GM18519 (cell line): Measurements from ENCODE around the gene RASIP1.

ENCODE experiments used
- ATAC-seq: cut with Tn5 transposase; IDR thresholded peaks from one replicate; pipeline ENCODE4 v1.9.1; 2021; ENCODE audit warnings: mild to moderate bottlenecking, moderate library complexity; ENCODE audit not compliant: unreplicated experiment, low FRiP score

The RASIP1 gene

DNA sequence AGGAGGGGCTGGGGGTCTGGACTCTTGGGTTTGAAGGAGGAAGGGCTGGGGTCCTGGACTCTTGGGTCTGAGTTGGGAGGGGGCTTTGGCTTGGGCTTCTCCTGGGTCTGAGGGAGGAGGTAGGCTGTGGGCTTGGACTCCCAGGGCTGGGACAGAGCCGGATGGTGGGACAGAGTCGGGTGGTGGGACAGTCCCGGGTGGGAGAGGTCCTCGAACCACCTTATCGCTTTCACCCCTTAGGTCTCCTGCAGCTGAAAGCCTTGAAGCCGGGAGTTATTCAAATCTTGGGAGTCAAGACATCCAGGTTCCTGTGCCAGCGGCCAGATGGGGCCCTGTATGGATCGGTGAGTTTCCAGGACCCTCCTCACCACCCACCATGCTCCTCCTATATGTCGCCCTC lies 16.3 kb upstream of the RASIP1 start:
- ATAC-seq, result no peak

DNA sequence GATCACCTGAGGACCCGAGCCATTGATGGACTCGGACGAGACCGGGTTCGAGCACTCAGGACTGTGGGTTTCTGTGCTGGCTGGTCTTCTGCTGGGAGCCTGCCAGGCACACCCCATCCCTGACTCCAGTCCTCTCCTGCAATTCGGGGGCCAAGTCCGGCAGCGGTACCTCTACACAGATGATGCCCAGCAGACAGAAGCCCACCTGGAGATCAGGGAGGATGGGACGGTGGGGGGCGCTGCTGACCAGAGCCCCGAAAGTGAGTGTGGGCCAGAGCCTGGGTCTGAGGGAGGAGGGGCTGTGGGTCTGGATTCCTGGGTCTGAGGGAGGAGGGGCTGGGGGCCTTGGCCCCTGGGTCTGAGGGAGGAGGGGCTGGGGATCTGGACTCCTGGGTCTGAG lies 15.8 kb upstream of the RASIP1 start:
- no peak for ATAC-seq

DNA sequence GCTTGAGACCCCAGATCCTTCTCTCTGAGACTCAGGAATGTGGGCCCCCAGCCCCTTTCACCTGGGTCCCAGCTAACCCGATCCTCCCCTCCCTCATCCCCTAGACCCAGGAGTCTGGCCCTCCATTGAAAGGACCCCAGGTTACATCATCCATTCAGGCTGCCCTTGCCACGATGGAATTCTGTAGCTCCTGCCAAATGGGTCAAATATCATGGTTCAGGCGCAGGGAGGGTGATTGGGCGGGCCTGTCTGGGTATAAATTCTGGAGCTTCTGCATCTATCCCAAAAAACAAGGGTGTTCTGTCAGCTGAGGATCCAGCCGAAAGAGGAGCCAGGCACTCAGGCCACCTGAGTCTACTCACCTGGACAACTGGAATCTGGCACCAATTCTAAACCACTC lies 15.4 kb upstream of the RASIP1 start:
- ATAC-seq, result no peak

DNA sequence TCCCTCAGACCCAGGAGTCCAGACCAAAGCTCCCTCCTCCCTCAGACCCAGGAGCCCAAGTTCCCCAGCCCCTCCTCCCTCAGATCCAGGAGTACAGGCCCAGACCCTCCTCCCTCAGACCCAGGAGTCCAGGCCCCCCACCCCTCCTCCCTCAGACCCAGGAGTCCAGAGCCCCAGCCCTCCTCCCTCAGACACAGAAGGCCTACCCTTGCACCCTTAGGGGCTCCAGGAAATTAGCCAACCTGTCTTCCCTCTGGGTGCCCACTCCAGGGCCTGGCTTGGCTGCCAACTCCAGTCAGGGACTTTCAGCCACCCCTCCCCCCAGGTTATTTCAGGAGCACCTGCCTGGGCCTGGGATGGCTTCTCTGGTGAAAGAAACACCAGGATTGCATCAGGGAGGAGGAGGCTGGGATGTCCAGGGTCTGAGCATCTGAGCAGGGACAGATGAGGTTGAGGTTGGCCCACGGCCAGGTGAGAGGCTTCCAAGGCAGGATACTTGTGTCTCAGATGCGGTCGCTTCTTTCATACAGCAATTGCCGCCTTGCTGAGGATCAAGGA lies 14.8 kb upstream of the RASIP1 start, which contains the start of gene FGF21:
Gene FGF21 (plus strand): TSS at position 441 of the 558 bp plus-strand sequence. CDS start 713 bp downstream, outside the sequence.
- no peak for ATAC-seq

DNA sequence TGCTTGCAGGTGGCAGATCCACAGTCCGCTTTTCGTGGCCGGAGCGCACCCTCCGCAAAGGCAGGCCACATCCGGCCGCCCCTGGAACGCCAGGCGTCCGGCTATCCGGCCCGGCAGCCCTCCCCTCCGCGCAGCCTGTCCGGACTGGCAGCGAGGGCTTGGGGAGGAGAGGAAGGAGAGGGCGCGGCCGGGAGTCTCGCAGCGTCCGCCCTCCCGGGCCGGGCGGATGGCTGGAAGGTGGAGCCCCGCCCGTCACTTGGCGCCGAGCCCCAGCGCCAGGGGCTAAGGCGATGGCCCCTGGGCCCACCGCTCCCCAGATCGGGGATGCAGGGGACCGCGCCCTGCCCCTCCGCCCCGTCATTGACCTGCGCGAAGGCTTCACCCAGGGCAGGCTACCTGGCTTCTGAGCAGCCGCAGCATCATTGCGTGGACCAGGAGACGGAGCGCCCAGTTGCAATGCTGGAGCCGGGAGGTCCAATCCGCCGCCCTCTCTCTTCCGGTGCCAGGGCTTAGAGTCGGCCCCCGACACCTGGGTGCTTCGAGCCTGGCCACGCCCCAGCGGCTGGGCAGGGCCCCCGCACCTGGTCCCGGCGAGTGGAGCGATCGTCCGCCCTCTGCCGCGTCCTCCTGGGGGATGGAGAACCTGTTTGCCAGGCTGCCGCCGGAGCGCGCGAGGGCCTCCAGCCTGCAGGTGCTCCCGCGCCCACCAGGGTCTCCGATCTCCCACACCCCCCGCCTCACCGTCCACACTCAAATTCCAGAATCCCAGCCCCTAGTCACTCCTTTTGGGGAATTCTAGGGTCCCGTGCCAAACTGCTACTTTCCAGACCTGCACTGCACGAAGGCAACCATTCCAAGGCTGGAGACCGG lies 12.3 kb upstream of the RASIP1 start, which contains the start of gene FUT1:
Gene FUT1 (minus strand): TSS at position 146 of the 870 bp plus-strand sequence. CDS start 1,360 bp downstream, outside the sequence.
- ATAC-seq, result no peak

DNA sequence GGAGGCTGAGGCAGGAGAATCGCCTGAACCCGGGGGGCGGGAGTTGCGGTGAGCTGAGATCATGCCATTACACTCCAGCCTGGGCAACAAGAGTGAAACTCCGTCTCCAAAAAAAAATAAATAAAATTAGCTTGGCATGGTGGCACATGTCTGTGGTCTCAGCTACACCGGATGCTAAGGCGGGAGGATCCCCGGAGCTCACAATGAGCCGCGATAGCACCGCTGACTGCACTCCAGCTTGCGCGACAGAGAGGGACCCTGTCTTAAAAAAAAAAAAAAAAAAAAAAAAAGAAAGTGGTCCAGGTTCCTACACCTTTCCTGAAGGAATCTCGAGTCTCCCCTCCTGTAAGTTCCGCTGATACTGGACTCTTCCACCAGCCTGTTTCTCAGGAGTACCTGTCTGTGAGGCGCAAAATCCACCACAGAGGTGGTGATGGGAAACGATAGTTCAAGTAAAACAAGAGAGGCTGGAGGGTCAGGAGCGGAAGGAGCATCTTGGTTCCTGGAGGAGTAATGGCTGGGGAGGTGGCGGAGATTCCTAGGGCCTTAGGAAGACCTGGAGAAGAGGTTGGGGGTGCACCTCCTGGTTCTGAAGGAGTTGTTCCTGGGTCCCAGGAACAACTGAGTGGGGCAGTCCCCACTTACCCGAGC lies 11.6 kb upstream of the RASIP1 start:
- ATAC-seq, result no peak

DNA sequence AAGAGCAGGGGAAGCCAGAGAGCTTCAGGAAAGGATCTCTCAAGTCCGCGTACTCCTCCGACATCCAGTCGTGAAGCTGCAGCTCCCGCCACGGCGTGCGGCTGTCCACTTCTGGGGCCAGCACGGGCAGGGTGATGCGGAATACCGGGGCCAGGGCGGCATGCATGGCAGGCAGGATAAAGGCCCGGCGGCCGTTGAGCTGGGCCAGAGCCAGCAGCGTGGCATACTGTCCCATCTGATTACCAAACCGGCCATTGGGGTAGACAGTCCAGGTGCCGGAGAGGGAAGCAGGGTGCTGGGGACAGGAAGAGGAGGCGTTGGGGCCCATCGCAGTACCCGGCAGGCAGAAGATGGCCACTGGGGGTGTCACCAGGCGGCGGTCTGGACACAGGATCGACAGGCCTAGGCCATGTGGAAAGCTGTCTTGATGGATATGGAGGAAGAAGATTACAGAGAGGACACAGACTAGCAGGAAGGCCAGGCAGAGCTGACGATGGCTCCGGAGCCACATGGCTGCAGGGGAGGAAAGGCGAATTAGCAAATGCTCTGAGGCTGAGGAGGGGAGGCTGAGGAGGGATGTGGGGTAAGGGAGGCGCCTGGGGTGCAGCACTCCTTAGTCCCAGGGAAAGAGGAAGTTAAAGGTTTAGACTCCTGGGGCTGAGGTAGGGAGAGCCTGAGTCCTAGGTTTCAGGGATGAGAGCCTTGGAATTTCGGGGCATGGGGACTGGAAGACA lies 10.5 kb upstream of the RASIP1 start:
- no peak for ATAC-seq

DNA sequence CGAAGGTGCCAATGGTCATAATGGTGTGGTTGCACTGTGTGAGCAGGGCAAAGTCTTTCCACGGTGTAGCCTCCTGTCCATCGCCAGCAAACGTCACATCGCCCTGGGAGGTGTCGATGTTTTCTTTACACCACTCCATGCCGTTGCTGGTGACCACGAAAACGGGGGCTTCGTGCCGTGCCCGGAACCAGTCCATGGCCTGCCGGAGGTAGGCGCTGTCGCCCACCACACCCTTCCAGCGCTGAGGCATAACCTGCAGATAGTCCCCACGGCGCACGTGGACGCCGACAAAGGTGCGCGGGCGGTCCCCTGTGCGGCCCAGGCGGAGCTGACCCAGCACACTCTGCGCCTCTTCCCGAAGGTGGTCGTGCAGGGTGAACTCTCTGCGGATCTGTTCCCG lies 9.9 kb upstream of the RASIP1 start:
- ATAC-seq, result no peak

DNA sequence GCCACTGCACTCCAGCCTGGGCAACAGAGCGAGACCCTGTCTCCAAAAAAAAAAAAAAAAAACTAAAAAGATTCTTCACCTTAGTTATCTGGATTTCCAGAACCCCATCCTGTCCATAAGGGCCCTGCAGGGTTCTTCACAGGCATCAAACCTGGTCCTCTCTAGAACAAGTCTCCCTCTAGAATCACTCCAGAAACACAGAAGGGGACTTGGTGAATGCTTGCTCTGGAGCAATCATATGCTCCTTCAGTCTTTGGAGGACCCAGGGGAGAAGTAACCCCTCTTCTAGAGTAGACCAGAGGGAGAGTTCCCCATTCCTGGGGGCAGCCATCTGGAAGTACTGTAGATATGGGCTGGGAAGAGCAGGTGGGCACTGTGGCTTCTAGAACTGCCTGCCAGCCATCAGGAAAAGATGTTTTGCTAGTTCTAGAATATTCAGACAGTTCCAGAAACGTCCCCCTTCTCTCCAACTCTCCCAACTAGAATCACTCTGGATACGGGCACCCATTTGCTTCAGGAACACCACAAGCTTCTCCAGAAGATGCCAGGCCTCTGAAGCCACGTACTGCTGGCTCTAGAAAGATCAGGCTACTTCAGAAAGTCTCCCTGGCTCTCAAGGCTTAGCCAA lies 9.3 kb upstream of the RASIP1 start:
- ATAC-seq, result no peak

DNA sequence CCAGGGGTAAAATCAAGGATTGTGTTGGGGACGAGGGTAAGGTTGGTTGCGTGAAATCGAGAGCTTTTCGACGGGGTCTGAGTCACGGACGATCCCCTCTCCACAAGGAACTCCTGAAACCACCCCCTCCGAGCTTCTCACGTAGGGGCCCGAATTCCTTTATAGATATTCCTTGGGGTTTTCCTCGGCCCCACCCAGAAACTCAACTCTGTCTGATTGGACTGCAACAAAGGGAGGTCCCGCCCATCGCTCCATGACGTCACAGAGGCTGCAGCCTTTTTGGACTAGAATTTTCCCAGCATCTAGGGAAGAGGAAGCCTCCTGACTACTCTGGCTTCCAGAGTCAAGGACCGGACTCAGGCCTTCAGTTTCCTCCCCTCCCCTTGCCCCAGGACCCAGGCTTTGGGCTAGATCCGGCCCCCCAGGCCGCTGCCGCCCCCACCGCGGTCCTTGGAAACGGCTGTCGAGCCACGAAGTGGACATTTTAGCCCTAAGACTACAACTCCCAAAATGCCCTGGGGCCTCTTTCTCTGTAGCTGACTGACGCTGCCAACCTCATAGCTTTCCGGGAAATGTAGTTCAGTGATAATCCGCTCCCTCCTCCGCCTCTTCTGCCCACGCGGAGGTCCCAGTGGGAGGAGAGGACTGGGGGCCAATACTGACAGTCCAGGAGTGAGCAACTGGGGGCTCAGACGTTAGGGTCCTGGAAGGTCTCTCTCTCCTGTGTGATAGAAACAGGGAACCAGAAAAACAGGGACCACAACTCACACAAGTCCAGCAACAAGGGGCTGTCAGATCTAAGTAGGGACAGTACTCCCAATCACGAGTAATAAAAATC lies 6.5 kb upstream of the RASIP1 start, which contains the start of gene IZUMO1:
Gene IZUMO1 (minus strand): TSS at position 172 of the 838 bp plus-strand sequence. CDS start 1,050 bp downstream, outside the sequence.
- ATAC-seq, result no peak

DNA sequence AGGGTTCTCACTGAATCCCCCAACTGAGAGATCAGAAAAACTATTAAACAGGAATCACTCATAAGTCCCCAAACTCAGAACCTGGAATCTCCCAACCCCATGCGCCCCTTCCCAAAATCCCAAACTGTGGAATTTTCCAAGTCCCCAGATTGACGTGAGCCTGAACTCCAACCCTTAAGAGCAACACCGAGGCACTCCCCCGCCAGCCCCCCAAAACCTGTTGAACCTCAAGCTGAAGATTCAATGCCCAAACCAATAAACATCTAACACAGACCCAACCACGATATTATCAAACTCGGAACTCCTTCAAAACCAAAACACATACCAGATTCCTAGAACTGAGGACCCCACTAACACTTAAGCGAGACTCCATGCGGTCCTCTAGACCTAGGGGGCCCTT lies 5.7 kb upstream of the RASIP1 start:
- ATAC-seq, result no peak

DNA sequence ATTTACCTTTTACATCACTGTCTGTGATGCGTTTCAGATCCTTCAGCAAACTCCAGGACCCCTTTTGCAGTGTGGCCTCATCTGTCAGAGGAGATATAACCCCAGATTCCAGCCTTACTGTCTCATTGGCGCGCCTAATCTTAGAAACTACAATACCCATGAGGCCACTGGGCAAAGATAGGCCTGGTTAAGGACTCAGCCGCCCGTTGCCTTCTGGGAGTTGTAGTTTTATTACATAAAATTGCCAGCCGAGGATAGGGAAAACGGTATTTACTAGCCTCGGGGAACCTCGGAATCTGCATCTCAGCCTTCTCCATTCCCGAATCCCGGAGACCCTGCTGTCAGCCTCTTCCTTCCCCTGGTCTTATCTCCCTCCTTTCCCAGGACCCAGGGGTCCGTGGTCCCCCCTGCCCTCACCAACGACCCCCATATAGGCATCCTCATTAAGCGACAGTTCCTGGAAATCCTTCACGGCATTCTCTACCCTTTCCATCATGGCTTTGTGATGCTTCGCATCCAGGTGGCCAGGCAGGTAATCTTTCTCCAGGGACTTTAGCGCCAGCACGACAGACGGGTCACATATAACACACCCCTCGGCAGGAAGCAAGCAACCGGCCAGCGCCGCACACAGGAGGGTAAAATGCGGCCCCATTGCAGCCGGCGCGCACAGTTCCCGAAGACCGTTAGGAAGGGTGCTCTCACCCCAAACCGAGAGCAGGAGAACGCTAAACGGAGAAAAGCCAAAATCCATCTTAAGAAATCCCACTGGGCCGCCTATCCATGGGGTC lies 5.0 kb upstream of the RASIP1 start:
- no peak for ATAC-seq

DNA sequence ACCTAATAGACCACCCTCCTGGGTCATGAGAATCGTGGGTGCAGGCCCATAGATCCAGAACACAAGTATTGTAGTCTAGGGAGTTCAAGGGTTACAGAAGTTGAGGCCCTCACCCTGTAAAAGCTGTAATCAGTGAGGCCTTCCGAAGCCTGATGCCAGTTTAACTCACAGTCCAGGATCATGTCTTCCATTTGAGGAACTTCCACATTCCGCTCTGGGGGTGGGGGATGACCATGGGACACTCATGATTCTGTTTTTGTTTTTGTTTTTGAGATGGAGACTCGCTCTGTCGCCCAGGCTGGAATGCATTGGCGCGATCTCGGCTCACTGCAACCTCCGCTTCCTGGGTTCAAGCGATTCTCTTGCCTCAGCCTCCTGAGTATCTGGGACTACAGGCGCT lies 1.7 kb upstream of the RASIP1 start:
- no peak for ATAC-seq

DNA sequence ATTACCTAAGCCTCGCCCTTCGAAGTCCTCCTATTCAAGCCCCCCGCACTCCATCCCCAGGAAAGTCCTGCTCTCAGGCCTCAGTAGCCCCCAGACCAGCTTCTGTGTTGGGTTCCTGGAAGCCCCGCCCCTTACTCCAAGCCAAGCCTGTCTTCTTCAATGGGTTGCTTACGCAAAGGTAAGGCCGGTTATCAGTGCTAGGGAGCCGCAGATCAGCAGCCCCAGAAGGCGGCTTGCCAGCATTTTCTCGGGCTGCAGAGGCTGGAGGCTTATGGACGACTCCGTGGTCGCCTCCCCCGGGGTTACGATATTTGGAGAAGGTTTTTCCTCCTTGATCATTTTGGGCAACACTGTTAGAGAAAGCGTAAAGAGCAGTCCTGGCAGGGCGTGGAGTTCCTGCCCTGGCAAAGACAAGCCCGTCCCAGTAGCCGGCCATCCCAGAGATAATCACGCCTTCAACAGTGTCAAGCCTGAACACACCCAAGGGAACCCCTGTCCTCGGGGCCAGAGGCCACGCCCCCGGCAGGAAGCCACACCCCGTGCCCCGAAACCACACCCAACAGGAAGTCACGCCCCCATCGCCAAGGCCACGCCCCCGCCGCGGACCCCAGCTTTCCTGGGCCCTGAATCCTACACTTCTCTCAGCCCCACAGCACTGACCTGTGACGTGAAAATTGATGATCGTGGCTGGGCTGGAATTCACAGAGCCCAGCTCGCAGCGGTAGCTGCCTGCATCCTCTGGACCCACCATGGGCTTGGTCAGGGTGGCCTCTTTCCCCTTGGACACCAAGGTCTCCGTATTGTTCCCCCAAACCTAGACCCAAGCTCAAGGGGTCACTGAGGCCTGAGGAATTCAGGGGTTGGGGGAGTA lies 954 bp upstream of the RASIP1 start:
- no peak for ATAC-seq

DNA sequence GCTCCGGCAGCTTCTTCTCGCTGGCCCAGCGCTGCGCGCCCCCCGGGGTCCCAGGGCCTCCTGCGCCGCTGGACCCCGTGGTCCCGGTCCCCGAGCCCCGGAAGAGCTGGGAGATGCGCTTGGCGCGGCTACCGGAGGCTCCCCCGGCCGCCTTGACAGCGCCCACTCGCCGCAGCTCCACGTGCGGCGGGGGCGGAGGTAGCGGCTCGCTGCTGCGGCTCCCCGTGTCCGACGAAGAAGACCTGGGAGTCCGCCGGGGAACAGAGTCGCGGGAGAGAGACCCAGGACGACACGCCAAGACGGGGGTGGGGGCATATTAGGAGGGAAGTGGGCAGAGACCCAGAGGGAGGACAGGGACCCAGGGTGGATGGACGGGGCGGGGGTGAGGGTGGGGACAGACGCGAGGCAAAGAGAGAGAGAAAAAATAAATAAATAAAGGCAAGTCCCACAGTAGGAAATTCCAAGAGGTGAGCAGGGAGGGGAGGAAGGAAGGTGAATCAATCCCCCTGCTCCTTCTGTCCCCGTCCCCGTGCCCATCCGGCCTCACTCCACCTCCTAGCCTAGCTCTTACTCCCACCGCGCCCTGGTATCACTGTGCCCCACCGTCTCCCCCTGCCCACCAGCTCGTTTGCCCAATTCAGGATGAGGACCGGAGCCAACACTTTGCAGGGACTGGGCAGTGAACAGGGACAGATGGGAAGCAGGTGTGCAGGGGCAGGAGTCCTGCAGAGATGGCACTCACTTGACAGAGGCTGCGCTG lies 826 bp downstream of the RASIP1 start:
- ATAC-seq, result peak; percentile 10

DNA sequence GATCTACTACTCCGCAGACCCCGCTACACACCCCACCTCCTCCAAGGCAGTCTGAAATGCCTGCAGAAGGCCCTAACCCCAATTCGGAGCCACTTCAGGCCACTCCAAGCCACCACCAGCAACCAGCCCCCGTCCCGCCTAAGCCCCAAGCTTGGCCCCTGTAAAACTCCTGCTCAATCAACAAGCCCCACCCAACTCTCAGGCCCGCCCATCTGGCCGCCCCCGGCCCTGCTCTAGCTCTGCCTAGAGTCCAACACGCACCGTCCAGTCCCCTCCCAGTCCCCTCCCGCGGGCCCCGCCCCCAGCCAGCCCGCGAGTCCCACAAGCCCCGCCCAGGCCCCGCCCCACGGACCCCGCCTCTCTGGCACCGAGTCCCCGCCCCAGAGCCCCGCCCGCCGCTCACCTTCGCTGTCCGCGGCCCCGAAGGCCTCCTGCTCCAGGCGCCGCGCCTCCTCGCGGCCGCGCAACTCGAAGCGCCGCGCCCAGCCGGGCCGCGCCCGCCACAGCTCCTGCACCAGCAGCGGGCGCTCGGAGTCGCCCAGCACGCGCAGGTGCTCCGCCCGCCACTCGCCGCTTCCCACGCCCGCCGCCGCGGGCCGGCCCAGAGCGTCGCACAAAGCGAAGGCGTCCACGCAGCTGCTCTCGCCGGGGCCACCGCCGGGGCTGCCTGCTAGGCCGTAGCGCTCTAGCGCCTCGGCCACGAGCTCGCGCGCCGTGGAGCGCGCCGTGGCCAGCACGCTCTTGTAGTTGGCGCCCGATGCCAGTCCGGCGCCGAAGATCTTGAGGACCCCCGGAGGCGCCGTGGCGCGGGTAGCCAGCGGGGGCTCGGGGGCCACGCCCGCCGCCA lies 1.6 kb downstream of the RASIP1 start:
- ATAC-seq, result peak; percentile 74
